ENCODE measurements around the gene GET4. TPM values are rescaled to one million over a fixed set of nuclear protein-coding genes. Genes with fewer than 3 reads are reported as not detected.
A peak's percentile ranks its signal among the peaks of the same experiment; 100 is the strongest.
"Not testable (repeated sequence)": the region's sequence is repeated elsewhere in the genome, so short reads cannot be mapped to it uniquely, and the experiment has no call there.

The GET4 gene
- total RNA-seq, 1 experiment from 2014 or later, result 36.1 TPM

GRCh38 chr7:868189-868486, 8.2 kb upstream of the GET4 start:
- Histone ChIP-seq H3K36me3 (peaks cover 67% of the 10 kb centered on the region), H3K27me3 (replicated peaks) (no peaks in the 10 kb centered on the region), H3K9me3 (replicated peaks) (no peaks in the 10 kb centered on the region), H3K27ac (no peak overlapping the region), H3K4me1 (replicated peaks) (no peaks in the 10 kb centered on the region; the same call in 1 of the 2 replicates), H3K4me3 (no peak overlapping the region)
- no peak for DNase-seq (ENCODE audit: low read depth in 1 of 2, low spot score in 2 of 2)

- Histone ChIP-seq H3K9me3 (replicated peaks) (no peaks in the 10 kb centered on the region), H3K27ac (no peak overlapping the region), H3K4me1 (replicated peaks) (no peaks in the 10 kb centered on the region; the same call in 1 of the 2 replicates), H3K36me3 (peaks cover 66% of the 10 kb centered on the region), H3K27me3 (replicated peaks) (no peaks in the 10 kb centered on the region), H3K4me3 (no peak overlapping the region)
- no peak for DNase-seq (ENCODE audit: low read depth in 1 of 2, low spot score in 2 of 2)
Measured at GRCh38 chr7:869348-869747, 7.0 kb upstream of the GET4 start.

GRCh38 chr7:871900-872537, 4.3 kb upstream of the GET4 start:
- DNase-seq (ENCODE audit: low read depth in 1 of 2, low spot score in 2 of 2), result no peak
- H3K4me1 ChIP-seq (replicated peaks), result peaks cover 6% of the 10 kb centered on the region
- H3K4me3 ChIP-seq, result no peak overlapping the region
- peaks cover 69% of the 10 kb centered on the region for H3K36me3 ChIP-seq
- no peaks in the 10 kb centered on the region for H3K27me3 ChIP-seq (replicated peaks)
- H3K9me3 ChIP-seq (replicated peaks), result peaks cover 6% of the 10 kb centered on the region
- no peak overlapping the region for H3K27ac ChIP-seq

- not testable (repeated sequence) for H3K9me3 ChIP-seq (replicated peaks); H3K4me3 ChIP-seq; H3K4me1 ChIP-seq (replicated peaks); DNase-seq (ENCODE audit: low read depth in 1 of 2, low spot score in 2 of 2); H3K27me3 ChIP-seq (replicated peaks); H3K27ac ChIP-seq
- H3K36me3 ChIP-seq, result peaks cover 62% of the 10 kb centered on the region
Measured at GRCh38 chr7:872685-873084, 3.7 kb upstream of the GET4 start.

- DNase-seq (ENCODE audit: low read depth in 1 of 2, low spot score in 2 of 2), result peak; percentile 57 to 78
- H3K4me1 ChIP-seq (replicated peaks), result peaks cover 11% of the 10 kb centered on the region
- peaks cover 6% of the 10 kb centered on the region for H3K9me3 ChIP-seq (replicated peaks)
- H3K27me3 ChIP-seq (replicated peaks), result no peaks in the 10 kb centered on the region
- no peak overlapping the region for H3K27ac ChIP-seq
- H3K4me3 ChIP-seq, result no peak overlapping the region
- peaks cover 61% of the 10 kb centered on the region for H3K36me3 ChIP-seq
Measured at GRCh38 chr7:873367-874002, 2.9 kb upstream of the GET4 start.

- no peak for DNase-seq (ENCODE audit: low read depth in 1 of 2, low spot score in 2 of 2)
- peaks cover 11% of the 10 kb centered on the region for H3K4me1 ChIP-seq (replicated peaks)
- H3K27ac ChIP-seq, result no peak overlapping the region
- no peaks in the 10 kb centered on the region for H3K27me3 ChIP-seq (replicated peaks)
- peaks cover 64% of the 10 kb centered on the region for H3K36me3 ChIP-seq
- peaks cover 6% of the 10 kb centered on the region for H3K9me3 ChIP-seq (replicated peaks)
- no peak overlapping the region for H3K4me3 ChIP-seq
Measured at GRCh38 chr7:874031-874749, 2.2 kb upstream of the GET4 start.

GRCh38 chr7:875051-875450, 1.3 kb upstream of the GET4 start:
- Histone ChIP-seq H3K4me3 (no peak overlapping the region), H3K36me3 (peaks cover 66% of the 10 kb centered on the region), H3K4me1 (replicated peaks) (peaks cover 11% of the 10 kb centered on the region), H3K27ac (no peak overlapping the region), H3K27me3 (replicated peaks) (no peaks in the 10 kb centered on the region), H3K9me3 (replicated peaks) (peaks cover 6% of the 10 kb centered on the region)
- DNase-seq (ENCODE audit: low read depth in 1 of 2, low spot score in 2 of 2), result no peak

- Histone ChIP-seq H3K36me3 (peaks cover 68% of the 10 kb centered on the region), H3K4me1 (replicated peaks) (peaks cover 11% of the 10 kb centered on the region), H3K9me3 (replicated peaks) (peaks cover 6% of the 10 kb centered on the region), H3K27ac (peak overlapping the region; percentile 83), H3K27me3 (replicated peaks) (no peaks in the 10 kb centered on the region), H3K4me3 (peak overlapping the region; percentile 28)
- no peak for DNase-seq (ENCODE audit: low read depth in 1 of 2, low spot score in 2 of 2)
Measured at GRCh38 chr7:875476-876076, 778 bp upstream of the GET4 start.

GRCh38 chr7:876972-877311, 588 bp downstream of the GET4 start:
- Histone ChIP-seq H3K9me3 (replicated peaks) (peaks cover 6% of the 10 kb centered on the region), H3K4me1 (replicated peaks) (peaks cover 11% of the 10 kb centered on the region), H3K36me3 (peaks cover 59% of the 10 kb centered on the region), H3K4me3 (peak overlapping the region; percentile 100), H3K27me3 (replicated peaks) (no peaks in the 10 kb centered on the region), H3K27ac (peak overlapping the region; percentile 59)
- DNase-seq (ENCODE audit: low read depth in 1 of 2, low spot score in 2 of 2), result no peak

GRCh38 chr7:877312-878232, 1.2 kb downstream of the GET4 start:
- peaks cover 6% of the 10 kb centered on the region for H3K9me3 ChIP-seq (replicated peaks)
- peaks cover 11% of the 10 kb centered on the region for H3K4me1 ChIP-seq (replicated peaks)
- 0 out of 2 replicates have a peak overlapping the region, but pooled peaks have one; percentile 59 for H3K27ac ChIP-seq
- H3K36me3 ChIP-seq, result peaks cover 53% of the 10 kb centered on the region
- DNase-seq (ENCODE audit: low read depth in 1 of 2, low spot score in 2 of 2), result no peak
- no peaks in the 10 kb centered on the region for H3K27me3 ChIP-seq (replicated peaks)
- peak overlapping the region; percentile 100 for H3K4me3 ChIP-seq

GRCh38 chr7:879093-879492, 2.7 kb downstream of the GET4 start:
- H3K27ac ChIP-seq, result no peak overlapping the region
- no peaks in the 10 kb centered on the region for H3K27me3 ChIP-seq (replicated peaks)
- no peak for DNase-seq (ENCODE audit: low read depth in 1 of 2, low spot score in 2 of 2)
- H3K4me3 ChIP-seq, result no peak overlapping the region
- H3K9me3 ChIP-seq (replicated peaks), result peaks cover 6% of the 10 kb centered on the region
- peaks cover 11% of the 10 kb centered on the region for H3K4me1 ChIP-seq (replicated peaks)
- peaks cover 40% of the 10 kb centered on the region for H3K36me3 ChIP-seq

- H3K27me3 ChIP-seq (replicated peaks), result no peaks in the 10 kb centered on the region
- H3K27ac ChIP-seq, result no peak overlapping the region
- DNase-seq (ENCODE audit: low read depth in 1 of 2, low spot score in 2 of 2), result no peak
- peaks cover 11% of the 10 kb centered on the region for H3K4me1 ChIP-seq (replicated peaks)
- peaks cover 6% of the 10 kb centered on the region for H3K9me3 ChIP-seq (replicated peaks)
- no peak overlapping the region for H3K4me3 ChIP-seq
- peaks cover 40% of the 10 kb centered on the region for H3K36me3 ChIP-seq
Measured at GRCh38 chr7:879706-880105, 3.4 kb downstream of the GET4 start.

GRCh38 chr7:880450-880849, 4.1 kb downstream of the GET4 start:
- no peak overlapping the region for H3K27ac ChIP-seq
- DNase-seq (ENCODE audit: low read depth in 1 of 2, low spot score in 2 of 2), result no peak
- peaks cover 32% of the 10 kb centered on the region for H3K36me3 ChIP-seq
- H3K9me3 ChIP-seq (replicated peaks), result peaks cover 6% of the 10 kb centered on the region
- no peak overlapping the region for H3K4me3 ChIP-seq
- H3K27me3 ChIP-seq (replicated peaks), result no peaks in the 10 kb centered on the region
- peaks cover 10% of the 10 kb centered on the region for H3K4me1 ChIP-seq (replicated peaks)

Measured in SJSA1 (cell line).